GM12878 (cell line): ENCODE measurements around the gene FAM83G. TPM values are rescaled to one million over a fixed set of nuclear protein-coding genes. Genes with fewer than 3 reads are reported as not detected.

Source experiments
- ATAC-seq: fragments of 200-7000 bp; cut with Tn5 transposase; 3 replicates; pipeline ENCODE4 v1.9.1; 2020; ENCODE audit warnings: mild to moderate bottlenecking, moderate library complexity
- BruUV-seq: library from RNA; stranded (reverse); fragments of 400-500 nt; replicated peaks from 2 replicates; lab custom pipeline; 2021; lab: Mats Ljungman, UMichigan
- CTCF ChIA-PET: fragments of 300-600 bp; sonication (Branson Sonifier 250); formaldehyde crosslinking; extraction: SDS; loops from one replicate; lab custom pipeline; 2021; ENCODE audit warnings: inconsistent platforms; lab: Yijun Ruan, JAX
- POLR2A ChIA-PET: fragments of 350-600 bp; formaldehyde crosslinking; extraction: SDS; loops from one replicate; lab custom pipeline; 2021; ENCODE audit warnings: inconsistent platforms; lab: Charles Lee
- RAD21 ChIA-PET: fragments of 300-600 bp; sonication (Branson Sonifier 250); formaldehyde crosslinking; loops from one replicate; lab custom pipeline; 2023; ENCODE audit warnings: antibody characterized with exemption; ENCODE audit not compliant: unreplicated experiment; lab: Charles Lee
- SMC1A ChIA-PET: fragments of 300-600 bp; sonication (Branson Sonifier 250); formaldehyde crosslinking; loops from one replicate; lab custom pipeline; 2023; ENCODE audit not compliant: unreplicated experiment, uncharacterized antibody; lab: Charles Lee
- DNase-seq: peaks from one replicate; pipeline ENCODE4 v3.0.0-alpha.2; 2011; ENCODE audit warnings: low read depth, low spot score
- FAIRE-seq: peaks from 3 replicates; lab custom pipeline; 2011; peaks lifted over from hg19 to GRCh38; lab: Jason Lieb, UNC
- H2AFZ ChIP-seq: 2 replicates; pipeline ENCODE4 v1.6.0; 2011; ENCODE audit warnings: low read depth, low read length, control low read depth; ENCODE audit not compliant: control insufficient read depth
- H3K27ac ChIP-seq: 2 replicates; pipeline ENCODE4 v1.5.1; 2011; ENCODE audit warnings: control low read depth; ENCODE audit not compliant: control insufficient read depth, insufficient read depth
- H3K27me3 ChIP-seq, 2 experiments: replicated peaks in 1 of 2; 2 replicates each; pipeline versions ENCODE4 v1.6.0 to v1.6.1; 2011; ENCODE audit warnings: low read length in 1 of 2; ENCODE audit not compliant: control insufficient read depth in 2 of 2, insufficient read depth in 2 of 2
- H3K36me3 ChIP-seq, 2 experiments: 2 replicates each; pipeline ENCODE4 v1.5.1; 2011; ENCODE audit warnings: low read length in 1 of 2; ENCODE audit not compliant: control insufficient read depth in 2 of 2, insufficient read depth in 2 of 2
- H3K4me1 ChIP-seq: 2 replicates; pipeline ENCODE4 v1.6.1; 2011; ENCODE audit warnings: mild to moderate bottlenecking, low read length, moderate library complexity, mixed read lengths; ENCODE audit not compliant: control insufficient read depth, insufficient read depth
- H3K4me2 ChIP-seq: 2 replicates; pipeline ENCODE4 v1.6.0; 2011; ENCODE audit warnings: control low read depth; ENCODE audit not compliant: control insufficient read depth, insufficient read depth
- H3K4me3 ChIP-seq: fragments of 200-600 bp; sonication (generic); 2 replicates; pipeline ENCODE4 v1.5.1; 2016
- H3K79me2 ChIP-seq: 2 replicates; pipeline ENCODE4 v1.6.0; 2011; ENCODE audit warnings: low read length; ENCODE audit not compliant: control insufficient read depth, insufficient read depth
- H3K9ac ChIP-seq: 2 replicates; pipeline ENCODE4 v1.8.0; 2011; ENCODE audit warnings: low read length, control low read depth, mixed read lengths; ENCODE audit not compliant: control insufficient read depth, insufficient read depth
- H3K9me3 ChIP-seq: replicated peaks from 3 replicates; pipeline ENCODE4 v1.5.1; 2011; ENCODE audit warnings: mild to moderate bottlenecking, low read length; ENCODE audit not compliant: control insufficient read depth, insufficient read depth
- H4K20me1 ChIP-seq: 2 replicates; pipeline ENCODE4 v1.6.0; 2011; ENCODE audit not compliant: control insufficient read depth, insufficient read depth
- BCLAF1 ChIP-seq: fragments of 450-650 bp; IDR thresholded peaks from 2 replicates; pipeline ENCODE4 v1.6.1; 2017; ENCODE audit warnings: antibody characterized with exemption, mild to moderate bottlenecking, moderate library complexity
- CEBPZ ChIP-seq: fragments of 150-350 bp; IDR thresholded peaks from 2 replicates; pipeline ENCODE4 v1.6.1; 2016; ENCODE audit warnings: low read depth, low read length
- CREB1 ChIP-seq: IDR thresholded peaks from 2 replicates; pipeline ENCODE4 v1.6.1; 2012; ENCODE audit warnings: low read depth, mild to moderate bottlenecking, inconsistent platforms
- EGR1 ChIP-seq, 2 experiments: IDR thresholded peaks; 1 replicate in 1 of 2; 2 replicates in 1 of 2; pipeline ENCODE4 v1.6.1; 2011 to 2012; ENCODE audit warnings: low read depth in 2 of 2, low read length in 2 of 2, borderline replicate concordance in 1 of 2, mild to moderate bottlenecking in 1 of 2, moderate library complexity in 1 of 2
- JUND ChIP-seq: IDR thresholded peaks from 2 replicates; pipeline ENCODE4 v1.6.1; 2012; ENCODE audit warnings: low read depth, mild to moderate bottlenecking, low read length, improper control_type of control experiment, moderate library complexity
- KAT2A ChIP-seq: conservative IDR thresholded peaks from 2 replicates; pipeline ENCODE4 v1.6.1; 2011; ENCODE audit warnings: low read depth, low read length; ENCODE audit not compliant: control insufficient read depth
- PAX5 ChIP-seq: IDR thresholded peaks from 2 replicates; pipeline ENCODE4 v1.6.1; 2011; ENCODE audit warnings: low read depth, low read length, borderline replicate concordance
- TCF12 ChIP-seq: IDR thresholded peaks from 2 replicates; pipeline ENCODE4 v1.6.1; 2011; ENCODE audit warnings: low read depth, mild to moderate bottlenecking, low read length
- WGBS: methylation state at CpG from one replicate; pipeline ENCODE4 v1.1.6; 2016; ENCODE audit warnings: low lambda C conversion rate; ENCODE audit not compliant: insufficient replicate concordance, insufficient coverage; ENCODE audit errors: missing lambda C conversion rate; 5-methylcytosine and 5-hydroxymethylcytosine counted together
- in situ Hi-C: fragments of 300-500 bp; cut with MboI; formaldehyde crosslinking; loops from 9 replicates; pipeline ENCODE4 v1.14.3; 2018; ENCODE audit warnings: mixed read lengths
- intact Hi-C: fragments of 100-400 bp; cut with micrococcal nuclease; formaldehyde crosslinking; loops from one replicate; pipeline ENCODE4 v1.14.2; 2022; ENCODE audit not compliant: unreplicated experiment
- polyA plus RNA-seq, 11 experiments: library from polyadenylated mRNA; depleted of rRNA in 4 of 11; unstranded in 6 of 11; stranded (reverse) in 5 of 11; fragments of >200 nt; fragmentation: Nextera tagmentation in 4 of 11; fragmentation: Illumina TruSeq in 1 of 11; extraction: Ambion mirVana in 4 of 11; extraction: Trizol in 1 of 11; gene quantifications; 1 replicate in 1 of 11; 2 replicates in 10 of 11; pipeline versions ENCODE4 v1.2.1 to v1.2.3, GENCODE V29; 2011 to 2016; ENCODE audit warnings: inconsistent platforms in 2 of 11, missing spikeins in 2 of 11, low read depth in 1 of 11
- total RNA-seq, 4 experiments: library from RNA; depleted of rRNA in 3 of 4; stranded (reverse); fragments of >200 nt in 3 of 4; fragmentation: Illumina TruSeq in 1 of 4; extraction: Trizol in 1 of 4; gene quantifications; 2 replicates each; pipeline versions ENCODE4 v1.2.1 to v1.2.3, GENCODE V29; 2013 to 2021
- TF ChIP-seq, protein P1 (sequence below): fragments of 450-650 bp; IDR thresholded peaks from 2 replicates; pipeline ENCODE4 v1.6.1; 2017; ENCODE audit warnings: mild to moderate bottlenecking, moderate library complexity
- TF ChIP-seq, protein P2 (sequence below): IDR thresholded peaks from 2 replicates; pipeline ENCODE4 v1.6.1; 2012; ENCODE audit warnings: low read length, inconsistent platforms

The FAM83G gene
- total and polyA plus RNA-seq, 10 of the 15 experiments (the other 5 are each of a cell fraction or from before 2014, with no cell fraction given), result 0.03 to 16.7 (median 6.5) TPM

DNA sequence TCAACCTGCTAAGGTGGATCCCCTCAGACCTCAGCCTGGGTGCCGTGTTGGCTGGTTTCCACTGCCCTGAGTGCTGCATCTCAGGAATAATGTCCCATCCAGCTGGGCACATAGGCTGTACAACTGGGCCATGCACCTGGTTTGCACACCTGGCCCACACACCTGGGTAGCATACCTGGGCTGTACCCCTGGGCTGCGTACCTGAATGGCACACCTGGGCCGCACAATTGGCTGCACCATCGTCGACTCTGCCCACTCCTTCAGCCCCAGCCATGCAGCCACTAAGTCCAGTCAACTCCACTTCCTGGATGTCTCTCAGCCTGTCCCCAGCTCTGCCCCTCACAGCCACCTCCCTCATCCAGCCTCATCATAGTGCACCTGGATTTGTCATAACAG is 44.7 kb downstream of the FAM83G start:
- ATAC-seq, result no peak
- Histone ChIP-seq H3K4me3 (no peak overlapping the region), H3K27me3 (no peaks in the 10 kb centered on the region), H3K36me3 (no peaks in the 10 kb centered on the region), H2AFZ (no peak overlapping the region), H4K20me1 (no peaks in the 10 kb centered on the region), H3K9me3 (no peaks in the 10 kb centered on the region), H3K27ac (no peak overlapping the region), H3K79me2 (no peaks in the 10 kb centered on the region), H3K4me1 (peaks cover 10% of the 10 kb centered on the region), H3K4me2 (no peak overlapping the region), H3K9ac (no peak overlapping the region)
- BruUV-seq, result no TSS peak
- FAIRE-seq, result no peak
- RAD21 ChIA-PET, result interaction anchor here (0.6 to 1.1 kb wide), 2 partner anchors 45 to 593 kb away, joined by 3 read pairs; partner anchors contain the start of gene FAM83G
- SMC1A ChIA-PET, result no interaction called here
- CTCF ChIA-PET, result interaction anchor here (1.4 to 2.4 kb wide), 6 partner anchors 10 to 334 kb away, joined by 5 to 14 read pairs (median 8); no protein-coding TSS in a partner anchor
- intact Hi-C loops (no loop called here), in situ Hi-C loops (no loop called here)
- no peak for DNase-seq
- POLR2A ChIA-PET, result no interaction called here
- 96% methylated on average over 5 of the region's 5 CpGs for WGBS
- TF ChIP-seq, protein P1, sequence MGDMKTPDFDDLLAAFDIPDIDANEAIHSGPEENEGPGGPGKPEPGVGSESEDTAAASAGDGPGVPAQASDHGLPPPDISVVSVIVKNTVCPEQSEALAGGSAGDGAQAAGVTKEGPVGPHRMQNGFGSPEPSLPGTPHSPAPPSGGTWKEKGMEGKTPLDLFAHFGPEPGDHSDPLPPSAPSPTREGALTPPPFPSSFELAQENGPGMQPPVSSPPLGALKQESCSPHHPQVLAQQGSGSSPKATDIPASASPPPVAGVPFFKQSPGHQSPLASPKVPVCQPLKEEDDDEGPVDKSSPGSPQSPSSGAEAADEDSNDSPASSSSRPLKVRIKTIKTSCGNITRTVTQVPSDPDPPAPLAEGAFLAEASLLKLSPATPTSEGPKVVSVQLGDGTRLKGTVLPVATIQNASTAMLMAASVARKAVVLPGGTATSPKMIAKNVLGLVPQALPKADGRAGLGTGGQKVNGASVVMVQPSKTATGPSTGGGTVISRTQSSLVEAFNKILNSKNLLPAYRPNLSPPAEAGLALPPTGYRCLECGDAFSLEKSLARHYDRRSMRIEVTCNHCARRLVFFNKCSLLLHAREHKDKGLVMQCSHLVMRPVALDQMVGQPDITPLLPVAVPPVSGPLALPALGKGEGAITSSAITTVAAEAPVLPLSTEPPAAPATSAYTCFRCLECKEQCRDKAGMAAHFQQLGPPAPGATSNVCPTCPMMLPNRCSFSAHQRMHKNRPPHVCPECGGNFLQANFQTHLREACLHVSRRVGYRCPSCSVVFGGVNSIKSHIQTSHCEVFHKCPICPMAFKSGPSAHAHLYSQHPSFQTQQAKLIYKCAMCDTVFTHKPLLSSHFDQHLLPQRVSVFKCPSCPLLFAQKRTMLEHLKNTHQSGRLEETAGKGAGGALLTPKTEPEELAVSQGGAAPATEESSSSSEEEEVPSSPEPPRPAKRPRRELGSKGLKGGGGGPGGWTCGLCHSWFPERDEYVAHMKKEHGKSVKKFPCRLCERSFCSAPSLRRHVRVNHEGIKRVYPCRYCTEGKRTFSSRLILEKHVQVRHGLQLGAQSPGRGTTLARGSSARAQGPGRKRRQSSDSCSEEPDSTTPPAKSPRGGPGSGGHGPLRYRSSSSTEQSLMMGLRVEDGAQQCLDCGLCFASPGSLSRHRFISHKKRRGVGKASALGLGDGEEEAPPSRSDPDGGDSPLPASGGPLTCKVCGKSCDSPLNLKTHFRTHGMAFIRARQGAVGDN, result no peak
- TF ChIP-seq, protein P2, sequence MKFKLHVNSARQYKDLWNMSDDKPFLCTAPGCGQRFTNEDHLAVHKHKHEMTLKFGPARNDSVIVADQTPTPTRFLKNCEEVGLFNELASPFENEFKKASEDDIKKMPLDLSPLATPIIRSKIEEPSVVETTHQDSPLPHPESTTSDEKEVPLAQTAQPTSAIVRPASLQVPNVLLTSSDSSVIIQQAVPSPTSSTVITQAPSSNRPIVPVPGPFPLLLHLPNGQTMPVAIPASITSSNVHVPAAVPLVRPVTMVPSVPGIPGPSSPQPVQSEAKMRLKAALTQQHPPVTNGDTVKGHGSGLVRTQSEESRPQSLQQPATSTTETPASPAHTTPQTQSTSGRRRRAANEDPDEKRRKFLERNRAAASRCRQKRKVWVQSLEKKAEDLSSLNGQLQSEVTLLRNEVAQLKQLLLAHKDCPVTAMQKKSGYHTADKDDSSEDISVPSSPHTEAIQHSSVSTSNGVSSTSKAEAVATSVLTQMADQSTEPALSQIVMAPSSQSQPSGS, result no peak
- TF ChIP-seq CEBPZ, result no peak
- no peak for TF ChIP-seq EGR1 (IDR thresholded peaks at IDR 0.05; ENCODE audit: borderline replicate concordance in 1 of 2, low read depth in 2 of 2, low read length in 2 of 2)
- no peak for TF ChIP-seq JUND
- TF ChIP-seq BCLAF1, result no peak
- TF ChIP-seq TCF12, result no peak
- no peak for TF ChIP-seq CREB1
- TF ChIP-seq PAX5, result no peak
- TF ChIP-seq KAT2A, result no peak
